ENCODE results near the gene LMF1.

- TF ChIP-seq CTCF (IDR thresholded peaks at IDR 0.05; ENCODE audit: low read depth, low read length) (no peak), POLR2A (IDR thresholded peaks at IDR 0.05; ENCODE audit: extremely low read depth, insufficient read length) (no peak), MAX (IDR thresholded peaks at IDR 0.05; ENCODE audit: low read depth, low read length) (no peak)
Measured at GRCh38 chr16:923184-923583, 47.6 kb downstream of the LMF1 start.
